Activated B cell treated with CpG ODN at 0.5 μM for 24 hours (primary cell): ENCODE results near the gene DLGAP5. TPM values are rescaled to one million over a fixed set of nuclear protein-coding genes. Genes with fewer than 3 reads are reported as not detected.

ENCODE experiments used
- ATAC-seq: fragments of 200-7000 bp; cut with Tn5 transposase; one replicate; pipeline ENCODE4 v1.10.0; 2021; ENCODE audit warnings: low read depth, mild to moderate bottlenecking, moderate library complexity
- CTCF ChIA-PET: fragments of 350-600 bp; sonication (Branson Sonifier 250); formaldehyde crosslinking; loops from one replicate; lab custom pipeline; 2021; ENCODE audit warnings: antibody characterized with exemption; lab: Charles Lee
- POLR2A ChIA-PET: fragments of 350-600 bp; sonication (Branson Sonifier 250); formaldehyde crosslinking; loops from one replicate; lab custom pipeline; 2021; ENCODE audit warnings: antibody characterized with exemption; lab: Charles Lee
- DNase-seq: peaks from one replicate; pipeline ENCODE4 v3.0.0; 2022
- H3K27ac Mint-ChIP-seq: one replicate; pipeline ENCODE4 v1.8.0; 2020; ENCODE audit warnings: mixed read lengths
- H3K27me3 Mint-ChIP-seq: one replicate; pipeline ENCODE4 v1.8.0; 2021; ENCODE audit warnings: mixed read lengths
- H3K36me3 Mint-ChIP-seq: one replicate; pipeline ENCODE4 v1.8.0; 2021; ENCODE audit warnings: low read depth, mixed read lengths
- H3K4me1 Mint-ChIP-seq: one replicate; pipeline ENCODE4 v1.8.0; 2021; ENCODE audit warnings: mixed read lengths
- H3K4me3 Mint-ChIP-seq: one replicate; pipeline ENCODE4 v1.8.0; 2020; ENCODE audit warnings: mild to moderate bottlenecking, mixed read lengths
- H3K9me3 Mint-ChIP-seq: one replicate; pipeline ENCODE4 v1.8.0; 2020; ENCODE audit warnings: mixed read lengths
- CTCF ChIP-seq: fragments of 200-600 bp; IDR thresholded peaks from one replicate; pipeline ENCODE4 v1.8.0; 2022; ENCODE audit warnings: antibody characterized with exemption, mild to moderate bottlenecking
- intact Hi-C: fragments of 100-400 bp; cut with micrococcal nuclease; formaldehyde crosslinking; loops from one replicate; pipeline ENCODE4 v1.15.1; 2024
- total RNA-seq: library from RNA; stranded (reverse); gene quantifications from 2 replicates; pipeline ENCODE4 v1.2.3, GENCODE V29; 2022

DLGAP5 gene
- total RNA-seq, 1 donor from 2014 or later: 0.73 TPM

- ATAC-seq (no peak), DNase-seq (no peak)
- TF ChIP-seq CTCF: no peak
- ChIA-PET CTCF (interaction anchor here (1.0 to 2.7 kb wide), 3 partner anchors 29 to 80 kb away, joined by 3 to 16 read pairs (median 7); partner anchors contain the start of gene MAPK1IP1L), POLR2A (interaction anchor here (0.5 to 1.0 kb wide), 4 partner anchors 38 to 80 kb away, joined by 3 read pairs; partner anchors contain the start of gene MAPK1IP1L)
- H3K36me3 Mint-ChIP-seq: peaks cover 32% of the 10 kb centered on the region
- H3K9me3 Mint-ChIP-seq: no peaks in the 10 kb centered on the region
- peak overlapping the region; percentile 38 for H3K27ac Mint-ChIP-seq
- H3K4me3 Mint-ChIP-seq: peak overlapping the region; percentile 48
- intact Hi-C loops: loop anchor here (2.0 kb wide), 1 partner anchor 13 kb away; no protein-coding TSS in a partner anchor
- H3K27me3 Mint-ChIP-seq: peaks cover 2% of the 10 kb centered on the region
- H3K4me1 Mint-ChIP-seq: peaks cover 39% of the 10 kb centered on the region
Observed at GRCh38 chr14:55131370-55132137, 59.8 kb downstream of the DLGAP5 start.

GRCh38 chr14:55130196-55130550 is 61.2 kb downstream of the DLGAP5 start:
- ChIA-PET CTCF (interaction anchor here (0.6 to 2.7 kb wide), 4 partner anchors 30 to 223 kb away, joined by 3 to 16 read pairs (median 3); partner anchors contain the start of gene MAPK1IP1L), POLR2A (interaction anchor here (0.5 to 4.7 kb wide), 25 partner anchors 8 to 408 kb away, joined by 3 to 78 read pairs (median 6); partner anchors contain the start of genes MAPK1IP1L, SOCS4 and WDHD1)
- TF ChIP-seq CTCF: no peak
- Mint-ChIP-seq H3K9me3 (no peaks in the 10 kb centered on the region), H3K4me3 (peak overlapping the region; percentile 90), H3K27me3 (peaks cover 2% of the 10 kb centered on the region), H3K36me3 (peaks cover 32% of the 10 kb centered on the region), H3K4me1 (peaks cover 46% of the 10 kb centered on the region), H3K27ac (peak overlapping the region; percentile 88)
- ATAC-seq (no peak), DNase-seq (no peak)
- intact Hi-C loops: loop anchor here (2.0 kb wide), 1 partner anchor 15 kb away; no protein-coding TSS in a partner anchor

- H3K4me1 Mint-ChIP-seq: peaks cover 46% of the 10 kb centered on the region
- POLR2A ChIA-PET: interaction anchor here (0.5 to 4.7 kb wide), 25 partner anchors 9 to 407 kb away, joined by 3 to 78 read pairs (median 6); partner anchors contain the start of genes MAPK1IP1L, SOCS4 and WDHD1
Observed at GRCh38 chr14:55129428-55130195, 61.8 kb downstream of the DLGAP5 start.

GRCh38 chr14:55129086-55129427 is 62.3 kb downstream of the DLGAP5 start, which contains the start of gene LGALS3:
Gene LGALS3, plus strand, starts transcription at chr14:55129252. Its CDS starts 8,122 bp downstream, at chr14:55137374.
- H3K4me3 Mint-ChIP-seq: peak within 1 kb of the TSS; percentile 90
- intact Hi-C loops: loop anchor here (1.0 to 5.0 kb wide), 12 partner anchors 27 to 1517 kb away; partner anchors contain the start of genes DLGAP5, FBXO34, GCH1 and MAPK1IP1L
- H3K27ac Mint-ChIP-seq: peak within 1 kb of the TSS; percentile 88
- no peaks in the 10 kb centered on the region for H3K9me3 Mint-ChIP-seq
- ATAC-seq: peak; percentile 51
- no peak for TF ChIP-seq CTCF
- ChIA-PET CTCF (interaction anchor here (0.6 to 2.7 kb wide), 3 partner anchors 27 to 57 kb away, joined by 3 to 16 read pairs (median 4); no protein-coding TSS in a partner anchor), POLR2A (interaction anchor here (1.0 to 4.7 kb wide), 17 partner anchors 9 to 247 kb away, joined by 3 to 78 read pairs (median 7); partner anchors contain the start of genes MAPK1IP1L, SOCS4 and WDHD1)
- peaks cover 2% of the 10 kb centered on the region for H3K27me3 Mint-ChIP-seq
- peaks cover 46% of the 10 kb centered on the region for H3K4me1 Mint-ChIP-seq
- H3K36me3 Mint-ChIP-seq: peaks cover 25% of the 10 kb centered on the region
- DNase-seq: peak; percentile 72

More at GRCh38 chr14:55129428-55130195, 61.8 kb downstream of the DLGAP5 start:
- peaks cover 2% of the 10 kb centered on the region for H3K27me3 Mint-ChIP-seq
- no peak for TF ChIP-seq CTCF
- DNase-seq (peak; percentile 83), ATAC-seq (peak; percentile 83)
- peak overlapping the region; percentile 90 for H3K4me3 Mint-ChIP-seq
- H3K36me3 Mint-ChIP-seq: peaks cover 29% of the 10 kb centered on the region
- no peaks in the 10 kb centered on the region for H3K9me3 Mint-ChIP-seq
- peak overlapping the region; percentile 88 for H3K27ac Mint-ChIP-seq
- intact Hi-C loops: loop anchor here (1.0 to 5.0 kb wide), 13 partner anchors 15 to 1517 kb away; partner anchors contain the start of genes DLGAP5, FBXO34, GCH1 and MAPK1IP1L
- CTCF ChIA-PET: interaction anchor here (0.6 to 2.7 kb wide), 6 partner anchors 27 to 224 kb away, joined by 3 to 16 read pairs (median 3); partner anchors contain the start of gene MAPK1IP1L
